Measurements from ENCODE around the gene LRRC8E. TPM values are rescaled to one million over a fixed set of nuclear protein-coding genes. Genes with fewer than 3 reads are reported as not detected.

Gene LRRC8E
- total and polyA plus RNA-seq, 10 of the 15 experiments (the other 5 are each of a cell fraction or from before 2014, with no cell fraction given), result 0.04 to 0.32 (median 0.25) TPM; not detected in 7

DNA sequence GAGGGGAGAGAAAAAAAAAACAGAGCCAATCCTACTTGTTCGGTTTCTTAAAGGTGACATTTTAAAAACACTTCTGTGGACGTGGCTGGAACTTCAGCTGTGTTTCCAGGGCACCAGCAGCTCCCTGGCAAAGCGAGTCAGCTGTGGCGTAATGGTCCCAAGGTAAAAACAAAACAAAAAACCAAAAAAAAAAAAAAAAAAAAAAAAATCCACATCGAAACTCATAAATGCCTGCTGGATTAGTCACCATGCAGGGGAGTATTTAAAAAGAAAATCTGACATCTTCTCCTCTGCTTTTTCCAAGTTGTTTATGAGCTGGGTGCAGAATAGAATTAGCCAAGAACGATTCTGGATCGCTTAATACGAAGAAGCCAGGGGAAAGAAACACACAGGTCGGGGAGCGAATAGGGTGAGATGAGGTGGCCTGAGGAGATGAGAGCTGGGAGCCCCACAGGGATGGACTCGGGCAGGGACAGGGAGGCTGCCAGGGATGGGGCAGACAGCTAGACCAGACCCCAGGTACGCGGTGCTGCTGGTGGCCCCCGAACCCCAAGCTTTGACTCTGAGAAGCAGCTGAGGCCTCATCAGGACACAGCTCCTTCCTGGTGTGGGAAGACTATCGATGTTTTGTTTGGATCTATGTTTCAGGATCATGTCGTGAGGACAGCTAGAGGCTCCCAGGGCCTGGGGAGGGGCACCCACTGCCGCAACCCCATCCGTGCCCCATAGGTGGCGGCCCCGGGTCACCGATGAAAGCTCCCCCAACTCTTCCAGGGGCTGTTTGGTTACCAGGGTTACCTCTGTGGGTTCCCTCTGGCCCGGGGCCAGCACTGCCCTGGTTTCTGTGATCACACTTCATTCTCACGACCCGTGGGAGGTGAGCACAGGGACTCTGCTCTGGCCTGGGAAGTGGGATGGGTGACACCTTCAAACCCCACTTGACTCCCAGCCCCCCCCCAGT is 40.7 kb downstream of the LRRC8E start (continued):
- no peak for TF ChIP-seq EZH2 (IDR thresholded peaks at IDR 0.05; ENCODE audit: borderline replicate concordance, control insufficient read depth, low read depth, low read length)
- TF ChIP-seq, protein P1, sequence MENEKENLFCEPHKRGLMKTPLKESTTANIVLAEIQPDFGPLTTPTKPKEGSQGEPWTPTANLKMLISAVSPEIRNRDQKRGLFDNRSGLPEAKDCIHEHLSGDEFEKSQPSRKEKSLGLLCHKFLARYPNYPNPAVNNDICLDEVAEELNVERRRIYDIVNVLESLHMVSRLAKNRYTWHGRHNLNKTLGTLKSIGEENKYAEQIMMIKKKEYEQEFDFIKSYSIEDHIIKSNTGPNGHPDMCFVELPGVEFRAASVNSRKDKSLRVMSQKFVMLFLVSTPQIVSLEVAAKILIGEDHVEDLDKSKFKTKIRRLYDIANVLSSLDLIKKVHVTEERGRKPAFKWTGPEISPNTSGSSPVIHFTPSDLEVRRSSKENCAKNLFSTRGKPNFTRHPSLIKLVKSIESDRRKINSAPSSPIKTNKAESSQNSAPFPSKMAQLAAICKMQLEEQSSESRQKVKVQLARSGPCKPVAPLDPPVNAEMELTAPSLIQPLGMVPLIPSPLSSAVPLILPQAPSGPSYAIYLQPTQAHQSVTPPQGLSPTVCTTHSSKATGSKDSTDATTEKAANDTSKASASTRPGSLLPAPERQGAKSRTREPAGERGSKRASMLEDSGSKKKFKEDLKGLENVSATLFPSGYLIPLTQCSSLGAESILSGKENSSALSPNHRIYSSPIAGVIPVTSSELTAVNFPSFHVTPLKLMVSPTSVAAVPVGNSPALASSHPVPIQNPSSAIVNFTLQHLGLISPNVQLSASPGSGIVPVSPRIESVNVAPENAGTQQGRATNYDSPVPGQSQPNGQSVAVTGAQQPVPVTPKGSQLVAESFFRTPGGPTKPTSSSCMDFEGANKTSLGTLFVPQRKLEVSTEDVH (IDR thresholded peaks at IDR 0.05; ENCODE audit: low read depth, partially characterized antibody), result no peak
- no peak for TF ChIP-seq NR2F1 (conservative IDR thresholded peaks at IDR 0.05)
- TF ChIP-seq, protein P2, sequence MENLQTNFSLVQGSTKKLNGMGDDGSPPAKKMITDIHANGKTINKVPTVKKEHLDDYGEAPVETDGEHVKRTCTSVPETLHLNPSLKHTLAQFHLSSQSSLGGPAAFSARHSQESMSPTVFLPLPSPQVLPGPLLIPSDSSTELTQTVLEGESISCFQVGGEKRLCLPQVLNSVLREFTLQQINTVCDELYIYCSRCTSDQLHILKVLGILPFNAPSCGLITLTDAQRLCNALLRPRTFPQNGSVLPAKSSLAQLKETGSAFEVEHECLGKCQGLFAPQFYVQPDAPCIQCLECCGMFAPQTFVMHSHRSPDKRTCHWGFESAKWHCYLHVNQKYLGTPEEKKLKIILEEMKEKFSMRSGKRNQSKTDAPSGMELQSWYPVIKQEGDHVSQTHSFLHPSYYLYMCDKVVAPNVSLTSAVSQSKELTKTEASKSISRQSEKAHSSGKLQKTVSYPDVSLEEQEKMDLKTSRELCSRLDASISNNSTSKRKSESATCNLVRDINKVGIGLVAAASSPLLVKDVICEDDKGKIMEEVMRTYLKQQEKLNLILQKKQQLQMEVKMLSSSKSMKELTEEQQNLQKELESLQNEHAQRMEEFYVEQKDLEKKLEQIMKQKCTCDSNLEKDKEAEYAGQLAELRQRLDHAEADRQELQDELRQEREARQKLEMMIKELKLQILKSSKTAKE (IDR thresholded peaks at IDR 0.05; ENCODE audit: low read depth, poor library complexity, severe bottlenecking), result no peak
- TF ChIP-seq, protein P3, sequence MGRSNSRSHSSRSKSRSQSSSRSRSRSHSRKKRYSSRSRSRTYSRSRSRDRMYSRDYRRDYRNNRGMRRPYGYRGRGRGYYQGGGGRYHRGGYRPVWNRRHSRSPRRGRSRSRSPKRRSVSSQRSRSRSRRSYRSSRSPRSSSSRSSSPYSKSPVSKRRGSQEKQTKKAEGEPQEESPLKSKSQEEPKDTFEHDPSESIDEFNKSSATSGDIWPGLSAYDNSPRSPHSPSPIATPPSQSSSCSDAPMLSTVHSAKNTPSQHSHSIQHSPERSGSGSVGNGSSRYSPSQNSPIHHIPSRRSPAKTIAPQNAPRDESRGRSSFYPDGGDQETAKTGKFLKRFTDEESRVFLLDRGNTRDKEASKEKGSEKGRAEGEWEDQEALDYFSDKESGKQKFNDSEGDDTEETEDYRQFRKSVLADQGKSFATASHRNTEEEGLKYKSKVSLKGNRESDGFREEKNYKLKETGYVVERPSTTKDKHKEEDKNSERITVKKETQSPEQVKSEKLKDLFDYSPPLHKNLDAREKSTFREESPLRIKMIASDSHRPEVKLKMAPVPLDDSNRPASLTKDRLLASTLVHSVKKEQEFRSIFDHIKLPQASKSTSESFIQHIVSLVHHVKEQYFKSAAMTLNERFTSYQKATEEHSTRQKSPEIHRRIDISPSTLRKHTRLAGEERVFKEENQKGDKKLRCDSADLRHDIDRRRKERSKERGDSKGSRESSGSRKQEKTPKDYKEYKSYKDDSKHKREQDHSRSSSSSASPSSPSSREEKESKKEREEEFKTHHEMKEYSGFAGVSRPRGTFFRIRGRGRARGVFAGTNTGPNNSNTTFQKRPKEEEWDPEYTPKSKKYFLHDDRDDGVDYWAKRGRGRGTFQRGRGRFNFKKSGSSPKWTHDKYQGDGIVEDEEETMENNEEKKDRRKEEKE (IDR thresholded peaks at IDR 0.05), result no peak
- TF ChIP-seq SMAD5 (IDR thresholded peaks at IDR 0.05; ENCODE audit: low read depth), result no peak
- no peak for TF ChIP-seq JUND (IDR thresholded peaks at IDR 0.05; ENCODE audit: low read depth, low read length)
- TF ChIP-seq TBL1XR1 (IDR thresholded peaks at IDR 0.05; ENCODE audit: low read depth, low read length), result no peak
- TF ChIP-seq TCF3 (IDR thresholded peaks at IDR 0.05; ENCODE audit: borderline replicate concordance, insufficient read depth, low read depth, low read length), result no peak
- TF ChIP-seq PRDM15 (CRISPR knock-in tag; IDR thresholded peaks at IDR 0.05), result no peak
- TF ChIP-seq IRF4 (IDR thresholded peaks at IDR 0.05; ENCODE audit: low read depth, low read length), result 0 out of 2 replicates have a peak, but pooled peaks have one; percentile 9
- no peak for TF ChIP-seq KAT2A (conservative IDR thresholded peaks at IDR 0.05; ENCODE audit: control insufficient read depth, low read depth, low read length)
- no peak for TF ChIP-seq ZNF384 (IDR thresholded peaks at IDR 0.05; ENCODE audit: borderline replicate concordance, low read depth, low read length)
- TF ChIP-seq ATF3 (IDR thresholded peaks at IDR 0.05; ENCODE audit: borderline replicate concordance, extremely low read depth, low read depth, low read length), result no peak
- TF ChIP-seq TCF7 (IDR thresholded peaks at IDR 0.05; ENCODE audit: borderline replicate concordance), result no peak
